HepG2 (cell line): Measurements from ENCODE around the gene SUB1. TPM values are rescaled to one million over a fixed set of nuclear protein-coding genes. Genes with fewer than 3 reads are reported as not detected.
A peak's percentile ranks its signal among the peaks of the same experiment; 100 is the strongest.

Source experiments
- CCDC6 ChIP-seq: sonication (generic); formaldehyde crosslinking; IDR thresholded peaks from 2 replicates; pipeline ENCODE4 v1.8.1; 2022; ENCODE audit warnings: mild to moderate bottlenecking, missing genetic modification reagents, moderate library complexity
- ELF1 ChIP-seq: sonication (generic); formaldehyde crosslinking; IDR thresholded peaks from 2 replicates; pipeline ENCODE4 v1.4.0; 2020; ENCODE audit warnings: missing genetic modification reagents
- FOXP1 ChIP-seq, 2 experiments: fragments of 450-650 bp in 1 of 2; IDR thresholded peaks; 2 replicates each; pipeline ENCODE4 v1.6.1; 2017 to 2018; ENCODE audit warnings: antibody characterized with exemption in 1 of 2
- HHEX ChIP-seq: IDR thresholded peaks from 2 replicates; pipeline ENCODE4 v1.6.1; 2016; ENCODE audit warnings: control low read depth
- HNF4G ChIP-seq, 2 experiments: sonication (generic) in 1 of 2; formaldehyde crosslinking in 1 of 2; IDR thresholded peaks; 2 replicates each; pipeline versions ENCODE4 v1.4.0 to v1.6.1; 2011 to 2020; ENCODE audit warnings: borderline replicate concordance in 2 of 2, low read depth in 2 of 2, mild to moderate bottlenecking in 2 of 2, low read length in 1 of 2, missing genetic modification reagents in 1 of 2, moderate library complexity in 1 of 2
- KDM5B ChIP-seq: sonication (generic); formaldehyde crosslinking; IDR thresholded peaks from 2 replicates; pipeline ENCODE4 v1.4.0; 2020; ENCODE audit warnings: missing genetic modification reagents, mild to moderate bottlenecking, borderline replicate concordance
- KLF16 ChIP-seq, 2 experiments: sonication (generic) in 1 of 2; formaldehyde crosslinking in 1 of 2; IDR thresholded peaks; 2 replicates each; pipeline versions ENCODE4 v1.6.1 to v1.8.0; 2016 to 2023; ENCODE audit warnings: missing genetic modification reagents in 2 of 2, missing compliant biosample characterization in 1 of 2
- MED13 ChIP-seq: sonication (generic); formaldehyde crosslinking; IDR thresholded peaks from 2 replicates; pipeline ENCODE4 v1.5.0; 2020; ENCODE audit warnings: missing genetic modification reagents
- MEF2D ChIP-seq: sonication (generic); formaldehyde crosslinking; IDR thresholded peaks from 2 replicates; pipeline ENCODE4 v1.5.1; 2020; ENCODE audit warnings: mild to moderate bottlenecking, missing genetic modification reagents
- RAD21 ChIP-seq: fragments of 450-650 bp; formaldehyde crosslinking; IDR thresholded peaks from 2 replicates; pipeline ENCODE4 v1.5.0; 2020; ENCODE audit warnings: mild to moderate bottlenecking
- RCOR2 ChIP-seq: IDR thresholded peaks from 2 replicates; pipeline ENCODE4 v1.6.1; 2016; ENCODE audit warnings: missing biosample characterization, missing genetic modification reagents
- RXRB ChIP-seq: IDR thresholded peaks from 2 replicates; pipeline ENCODE4 v1.6.1; 2016; ENCODE audit warnings: borderline replicate concordance, missing genetic modification reagents, missing compliant biosample characterization
- SKI ChIP-seq: fragments of 450-650 bp; IDR thresholded peaks from one replicate; pipeline ENCODE4 v1.6.1; 2018; ENCODE audit warnings: mild to moderate bottlenecking; ENCODE audit not compliant: partially characterized antibody
- SOX13 ChIP-seq, 3 experiments: fragments of 450-650 bp in 1 of 3; sonication (generic) in 1 of 3; formaldehyde crosslinking in 1 of 3; IDR thresholded peaks in 2 of 3; conservative IDR thresholded peaks in 1 of 3; 2 replicates each; pipeline versions ENCODE4 v1.5.0 to v1.6.1; 2016 to 2020; ENCODE audit warnings: antibody characterized with exemption in 1 of 3, mild to moderate bottlenecking in 1 of 3, missing compliant biosample characterization in 1 of 3, missing genetic modification reagents in 1 of 3, moderate library complexity in 1 of 3
- TCF7L2 ChIP-seq: IDR thresholded peaks from 2 replicates; pipeline ENCODE4 v1.6.1; 2011; ENCODE audit warnings: mild to moderate bottlenecking, low read depth, low read length, moderate library complexity
- ZBED4 ChIP-seq: sonication (generic); formaldehyde crosslinking; IDR thresholded peaks from 2 replicates; pipeline ENCODE4 v1.4.0; 2020; ENCODE audit warnings: missing genetic modification reagents, borderline replicate concordance
- ZEB1 ChIP-seq: IDR thresholded peaks from 2 replicates; pipeline ENCODE4 v1.6.1; 2012; ENCODE audit warnings: mild to moderate bottlenecking, low read depth, inconsistent platforms; ENCODE audit not compliant: insufficient replicate concordance
- ZFY ChIP-seq: sonication (generic); formaldehyde crosslinking; IDR thresholded peaks from 2 replicates; pipeline ENCODE4 v1.4.0; 2020; ENCODE audit warnings: missing genetic modification reagents
- ZNF12 ChIP-seq: sonication (generic); formaldehyde crosslinking; IDR thresholded peaks from 2 replicates; pipeline ENCODE4 v1.5.0; 2020; ENCODE audit warnings: missing genetic modification reagents
- polyA plus RNA-seq, 8 experiments: library from polyadenylated mRNA; depleted of rRNA in 3 of 8; stranded (reverse) in 7 of 8; unstranded in 1 of 8; fragments of >200 nt; fragmentation: Illumina TruSeq in 4 of 8; extraction: Trizol in 4 of 8; gene quantifications; 2 replicates each; pipeline versions ENCODE4 v1.2.1 to v1.2.3, GENCODE V29; 2011 to 2016; ENCODE audit warnings: low read depth in 4 of 8, missing spikeins in 1 of 8, mixed read lengths in 1 of 8; ENCODE audit not compliant: insufficient read depth in 1 of 8
- total RNA-seq, 5 experiments: library from RNA; depleted of rRNA; stranded (reverse); fragments of >200 nt; fragmentation: Illumina TruSeq; extraction: Trizol; gene quantifications; 2 replicates each; pipeline ENCODE4 v1.2.3, GENCODE V29; 2016; ENCODE audit warnings: low read depth in 1 of 5
- TF ChIP-seq, protein P1 (sequence below): sonication (generic); formaldehyde crosslinking; IDR thresholded peaks from 2 replicates; pipeline ENCODE4 v1.5.1; 2020; ENCODE audit warnings: missing genetic modification reagents, mild to moderate bottlenecking, borderline replicate concordance
- TF ChIP-seq, protein P2 (sequence below): IDR thresholded peaks from 2 replicates; pipeline ENCODE4 v1.6.1; 2018; ENCODE audit warnings: missing genetic modification reagents, mild to moderate bottlenecking, missing compliant biosample characterization
- TF ChIP-seq, protein P3 (sequence below): IDR thresholded peaks from 2 replicates; pipeline ENCODE4 v1.6.1; 2016; ENCODE audit warnings: low read depth, control low read depth

SUB1 gene
- total and polyA plus RNA-seq, 2 of the 13 experiments (the other 11 are each of a cell fraction or from before 2014, with no cell fraction given), result 182 to 693 TPM

- TF ChIP-seq ZBED4 (CRISPR knock-in tag) (peak; percentile 92), RCOR2 (CRISPR knock-in tag) (peak; percentile 89; the same call in 1 of the 2 replicates), TCF7L2 (peak; percentile 25; the same call in 1 of the 2 replicates), RAD21 (CRISPR knock-in tag) (peak; percentile 51), HNF4G (IDR thresholded peaks at IDR 0.05; ENCODE audit: borderline replicate concordance, low read depth, low read length) (peak; percentile 98), HNF4G (CRISPR knock-in tag; IDR thresholded peaks at IDR 0.05; ENCODE audit: borderline replicate concordance, low read depth) (peak; percentile 94), KLF16 (CRISPR knock-in tag; IDR thresholded peaks at IDR 0.05) (peak in 1 of 2 experiments; percentile 83; a peak in 1 of 4 replicates), CCDC6 (peak; percentile 66), KDM5B (CRISPR knock-in tag) (peak; percentile 55; the same call in 1 of the 2 replicates), ELF1 (peak; percentile 57), MED13 (CRISPR knock-in tag) (peak; percentile 88), HHEX (CRISPR knock-in tag) (peak; percentile 65), MEF2D (CRISPR knock-in tag) (peak; percentile 25; the same call in 1 of the 2 replicates), ZFY (CRISPR knock-in tag) (peak; percentile 62), ZNF12 (CRISPR knock-in tag) (peak; percentile 59; the same call in 1 of the 2 replicates), FOXP1 (IDR thresholded peaks at IDR 0.05) (peak; percentile 57), FOXP1 (CRISPR knock-in tag; IDR thresholded peaks at IDR 0.05) (peak; percentile 84), RXRB (CRISPR knock-in tag) (peak; percentile 93), SKI (peak; percentile 62), SOX13 (IDR thresholded peaks at IDR 0.05) (peak; percentile 91), SOX13 (CRISPR knock-in tag; conservative IDR thresholded peaks at IDR 0.05 in 1 of 2, IDR thresholded peaks at IDR 0.05 in 1 of 2) (peak in 1 of 2 experiments; percentile 91; a peak in 2 of 4 replicates), ZEB1 (peak; percentile 28)
- TF ChIP-seq, protein P1, sequence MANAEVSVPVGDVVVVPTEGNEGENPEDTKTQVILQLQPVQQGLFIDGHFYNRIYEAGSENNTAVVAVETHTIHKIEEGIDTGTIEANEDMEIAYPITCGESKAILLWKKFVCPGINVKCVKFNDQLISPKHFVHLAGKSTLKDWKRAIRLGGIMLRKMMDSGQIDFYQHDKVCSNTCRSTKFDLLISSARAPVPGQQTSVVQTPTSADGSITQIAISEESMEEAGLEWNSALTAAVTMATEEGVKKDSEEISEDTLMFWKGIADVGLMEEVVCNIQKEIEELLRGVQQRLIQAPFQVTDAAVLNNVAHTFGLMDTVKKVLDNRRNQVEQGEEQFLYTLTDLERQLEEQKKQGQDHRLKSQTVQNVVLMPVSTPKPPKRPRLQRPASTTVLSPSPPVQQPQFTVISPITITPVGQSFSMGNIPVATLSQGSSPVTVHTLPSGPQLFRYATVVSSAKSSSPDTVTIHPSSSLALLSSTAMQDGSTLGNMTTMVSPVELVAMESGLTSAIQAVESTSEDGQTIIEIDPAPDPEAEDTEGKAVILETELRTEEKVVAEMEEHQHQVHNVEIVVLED (CRISPR knock-in tag), result peak; percentile 59; the same call in 1 of the 2 replicates
- TF ChIP-seq, protein P2, sequence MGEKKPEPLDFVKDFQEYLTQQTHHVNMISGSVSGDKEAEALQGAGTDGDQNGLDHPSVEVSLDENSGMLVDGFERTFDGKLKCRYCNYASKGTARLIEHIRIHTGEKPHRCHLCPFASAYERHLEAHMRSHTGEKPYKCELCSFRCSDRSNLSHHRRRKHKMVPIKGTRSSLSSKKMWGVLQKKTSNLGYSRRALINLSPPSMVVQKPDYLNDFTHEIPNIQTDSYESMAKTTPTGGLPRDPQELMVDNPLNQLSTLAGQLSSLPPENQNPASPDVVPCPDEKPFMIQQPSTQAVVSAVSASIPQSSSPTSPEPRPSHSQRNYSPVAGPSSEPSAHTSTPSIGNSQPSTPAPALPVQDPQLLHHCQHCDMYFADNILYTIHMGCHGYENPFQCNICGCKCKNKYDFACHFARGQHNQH (CRISPR knock-in tag), result peak; percentile 74
- TF ChIP-seq, protein P3, sequence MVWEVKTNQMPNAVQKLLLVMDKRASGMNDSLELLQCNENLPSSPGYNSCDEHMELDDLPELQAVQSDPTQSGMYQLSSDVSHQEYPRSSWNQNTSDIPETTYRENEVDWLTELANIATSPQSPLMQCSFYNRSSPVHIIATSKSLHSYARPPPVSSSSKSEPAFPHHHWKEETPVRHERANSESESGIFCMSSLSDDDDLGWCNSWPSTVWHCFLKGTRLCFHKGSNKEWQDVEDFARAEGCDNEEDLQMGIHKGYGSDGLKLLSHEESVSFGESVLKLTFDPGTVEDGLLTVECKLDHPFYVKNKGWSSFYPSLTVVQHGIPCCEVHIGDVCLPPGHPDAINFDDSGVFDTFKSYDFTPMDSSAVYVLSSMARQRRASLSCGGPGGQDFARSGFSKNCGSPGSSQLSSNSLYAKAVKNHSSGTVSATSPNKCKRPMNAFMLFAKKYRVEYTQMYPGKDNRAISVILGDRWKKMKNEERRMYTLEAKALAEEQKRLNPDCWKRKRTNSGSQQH (CRISPR knock-in tag), result 0 out of 2 replicates have a peak, but pooled peaks have one; percentile 25
These were observed 28.8 kb upstream of the SUB1 start (continued) for GRCh38 chr5:32556543-32556942.
